Peyer's patch (tissue), 4 donors: ENCODE results near the gene TMEM50A.
"Not testable (repeated sequence)": the region's sequence is repeated elsewhere in the genome, so short reads cannot be mapped to it uniquely, and the experiment has no call there.

Experiments used
- CTCF ChIP-seq, 6 experiments: fragments of 450-650 bp in 4 of 6; fragments of 200-600 bp in 2 of 6; sonication (generic) in 1 of 6; IDR thresholded peaks; one replicate each; pipeline ENCODE4 v1.5.1; 2017 to 2019; ENCODE audit warnings: antibody characterized with exemption in 6 of 6, mild to moderate bottlenecking in 3 of 6, moderate library complexity in 1 of 6
- POLR2A ChIP-seq, 2 donors: fragments of 450-650 bp; IDR thresholded peaks; one replicate each; pipeline ENCODE4 v1.5.1; 2017; ENCODE audit warnings: antibody characterized with exemption in 2 of 2, mild to moderate bottlenecking in 2 of 2, moderate library complexity in 2 of 2

DNA sequence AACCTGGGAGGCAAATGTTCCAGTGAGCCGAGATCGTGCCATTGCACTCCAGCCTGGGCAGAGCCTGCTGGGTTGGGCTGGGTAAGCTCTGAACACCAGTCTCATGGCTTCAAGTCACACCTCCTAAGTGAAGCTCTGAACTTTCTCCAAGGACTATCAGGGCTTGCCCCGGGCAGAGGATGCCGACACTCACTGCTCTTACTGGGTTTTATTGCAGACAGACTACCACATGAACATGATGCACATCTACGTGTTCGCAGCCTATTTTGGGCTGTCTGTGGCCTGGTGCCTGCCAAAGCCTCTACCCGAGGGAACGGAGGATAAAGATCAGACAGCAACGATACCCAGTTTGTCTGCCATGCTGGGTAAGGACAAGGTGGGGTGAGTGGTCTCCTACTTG, 37.4 kb upstream of the TMEM50A start:
- not testable (repeated sequence) for TF ChIP-seq CTCF, POLR2A (IDR thresholded peaks at IDR 0.05)
